Hepatocyte (in vitro differentiated cells): ENCODE results near the gene GOLGA6L10. TPM values are rescaled to one million over a fixed set of nuclear protein-coding genes. Genes with fewer than 3 reads are reported as not detected.
"Not testable (repeated sequence)": the region's sequence is repeated elsewhere in the genome, so short reads cannot be mapped to it uniquely, and the experiment has no call there.

Experiments
- DNase-seq: peaks from one replicate; pipeline ENCODE4 v3.0.0-alpha.2; 2016; ENCODE audit warnings: low spot score
- H2AFZ ChIP-seq: fragments of 200-600 bp; sonication (generic); 2 replicates; pipeline ENCODE4 v1.6.0; 2016; ENCODE audit warnings: antibody characterized with exemption, mild to moderate bottlenecking
- H3K27ac ChIP-seq: fragments of 200-600 bp; sonication (generic); 2 replicates; pipeline ENCODE4 v1.5.1; 2016; ENCODE audit warnings: mild to moderate bottlenecking
- H3K27me3 ChIP-seq: fragments of 200-600 bp; sonication (generic); 2 replicates; pipeline ENCODE4 v1.6.1; 2016
- H3K36me3 ChIP-seq: fragments of 200-600 bp; sonication (generic); replicated peaks from 2 replicates; pipeline ENCODE4 v1.5.1; 2016; ENCODE audit warnings: low read depth; ENCODE audit not compliant: insufficient read depth
- H3K4me1 ChIP-seq: fragments of 200-600 bp; sonication (generic); 2 replicates; pipeline ENCODE4 v1.5.1; 2016; ENCODE audit warnings: mild to moderate bottlenecking, moderate library complexity; ENCODE audit not compliant: insufficient read depth
- H3K4me2 ChIP-seq: fragments of 200-600 bp; sonication (generic); 2 replicates; pipeline ENCODE4 v1.6.0; 2016
- H3K4me3 ChIP-seq: fragments of 200-600 bp; sonication (generic); 2 replicates; pipeline ENCODE4 v1.5.1; 2016; ENCODE audit warnings: mild to moderate bottlenecking
- H3K79me2 ChIP-seq: fragments of 200-600 bp; sonication (generic); 2 replicates; pipeline ENCODE4 v1.6.0; 2017; ENCODE audit warnings: mild to moderate bottlenecking
- H3K9me2 ChIP-seq: fragments of 200-600 bp; sonication (generic); replicated peaks from 2 replicates; pipeline ENCODE4 v1.6.0; 2017; ENCODE audit warnings: mild to moderate bottlenecking; ENCODE audit not compliant: insufficient read depth
- H3K9me3 ChIP-seq: fragments of 200-600 bp; sonication (generic); 2 replicates; pipeline ENCODE4 v1.5.1; 2016; ENCODE audit warnings: low read depth, mild to moderate bottlenecking
- H4K20me1 ChIP-seq: fragments of 200-600 bp; sonication (generic); 2 replicates; pipeline ENCODE4 v1.6.0; 2016; ENCODE audit warnings: mild to moderate bottlenecking; ENCODE audit not compliant: insufficient read depth, poor library complexity, severe bottlenecking
- EZH2 ChIP-seq: fragments of 200-600 bp; sonication (generic); IDR thresholded peaks from 2 replicates; pipeline ENCODE4 v1.6.1; 2016; ENCODE audit warnings: antibody characterized with exemption, mild to moderate bottlenecking, borderline replicate concordance
- EZH2phosphoT487 ChIP-seq: fragments of 200-600 bp; sonication (generic); IDR thresholded peaks from one replicate; pipeline ENCODE4 v1.6.1; 2018; ENCODE audit warnings: antibody characterized with exemption, mild to moderate bottlenecking, low read depth, moderate library complexity; ENCODE audit not compliant: unreplicated experiment, severe bottlenecking
- WGBS: methylation state at CpG from one replicate; pipeline ENCODE4 v1.1.6; 2016; ENCODE audit warnings: low lambda C conversion rate; ENCODE audit errors: missing lambda C conversion rate; 5-methylcytosine and 5-hydroxymethylcytosine counted together
- polyA plus RNA-seq: library from polyadenylated mRNA; unstranded; fragments of >200 nt; fragmentation: Nextera tagmentation; extraction: Ambion mirVana; gene quantifications from 2 replicates; pipeline ENCODE4 v1.2.1, GENCODE V29; 2016
- total RNA-seq: library from RNA; depleted of rRNA; stranded (reverse); fragments of >200 nt; gene quantifications from 2 replicates; pipeline ENCODE4 v1.2.3, GENCODE V29; 2014
- TF ChIP-seq, protein P1 (sequence below): fragments of 200-600 bp; sonication (generic); IDR thresholded peaks from 2 replicates; pipeline ENCODE4 v1.5.1; 2016; ENCODE audit warnings: antibody characterized with exemption, mild to moderate bottlenecking; ENCODE audit not compliant: poor library complexity

The GOLGA6L10 gene
- total and polyA plus RNA-seq, 2 experiments from 2014 or later, result 0.65 to 1.3 TPM

DNA sequence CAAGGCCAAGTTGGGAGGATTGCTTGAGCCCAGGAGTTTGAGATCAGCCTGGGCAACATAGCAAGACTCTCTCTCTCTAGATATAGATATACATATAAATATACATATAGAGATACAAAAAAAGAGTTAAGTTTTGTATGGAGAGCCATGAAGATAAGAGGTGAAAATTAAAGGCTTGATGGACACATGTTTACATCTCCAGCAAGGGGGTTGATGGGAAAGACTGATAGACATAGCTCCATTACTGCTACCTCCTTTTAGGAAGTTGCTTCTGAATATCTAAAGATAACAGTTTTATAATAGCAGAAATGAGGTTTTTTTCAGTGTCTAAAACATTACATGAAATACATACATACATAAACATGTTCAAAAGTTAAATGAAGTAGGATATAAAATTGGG is 37.9 kb upstream of the GOLGA6L10 start:
- not testable (repeated sequence) for H3K27me3 ChIP-seq, H3K4me3 ChIP-seq, H3K4me2 ChIP-seq, H3K9me2 ChIP-seq, H3K79me2 ChIP-seq, H3K27ac ChIP-seq, DNase-seq, H3K36me3 ChIP-seq, H4K20me1 ChIP-seq, H3K4me1 ChIP-seq, H2AFZ ChIP-seq, H3K9me3 ChIP-seq

DNA sequence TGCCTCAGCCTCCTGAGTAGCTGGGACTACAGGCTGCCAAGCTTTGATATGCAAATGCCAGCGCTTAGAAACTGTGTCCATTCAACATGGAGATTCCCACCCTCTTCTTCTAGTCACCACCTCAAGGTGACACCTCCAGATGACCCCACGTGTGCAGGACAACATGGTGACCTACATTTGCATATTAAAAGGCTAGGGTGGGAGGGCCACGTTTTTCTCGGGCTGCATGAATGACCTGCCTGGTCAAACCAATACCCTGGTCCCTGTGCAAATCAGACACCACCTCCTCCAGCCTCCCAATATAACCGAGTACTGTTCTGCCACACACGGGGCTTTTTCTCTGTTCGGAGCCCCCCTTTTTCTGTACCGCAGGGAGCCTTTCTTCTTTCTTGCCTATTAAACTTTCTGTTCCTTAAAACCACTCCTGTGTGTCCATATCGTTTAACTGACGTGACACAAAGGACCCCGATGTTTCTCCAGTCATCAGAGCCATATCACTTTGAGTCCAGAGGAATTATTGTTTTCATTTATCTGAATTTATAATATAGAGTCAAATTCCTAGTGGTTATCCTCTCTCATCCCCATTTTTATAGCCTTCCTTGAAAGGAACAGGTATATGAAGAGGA is 32.2 kb upstream of the GOLGA6L10 start:
- 87% methylated on average over 9 of the region's 11 CpGs for WGBS
- H3K36me3 ChIP-seq, H3K9me2 ChIP-seq, DNase-seq, H3K27me3 ChIP-seq, H3K9me3 ChIP-seq, H3K79me2 ChIP-seq, H3K4me3 ChIP-seq, H4K20me1 ChIP-seq, H3K4me2 ChIP-seq, H2AFZ ChIP-seq, H3K4me1 ChIP-seq, H3K27ac ChIP-seq: not testable (repeated sequence)

DNA sequence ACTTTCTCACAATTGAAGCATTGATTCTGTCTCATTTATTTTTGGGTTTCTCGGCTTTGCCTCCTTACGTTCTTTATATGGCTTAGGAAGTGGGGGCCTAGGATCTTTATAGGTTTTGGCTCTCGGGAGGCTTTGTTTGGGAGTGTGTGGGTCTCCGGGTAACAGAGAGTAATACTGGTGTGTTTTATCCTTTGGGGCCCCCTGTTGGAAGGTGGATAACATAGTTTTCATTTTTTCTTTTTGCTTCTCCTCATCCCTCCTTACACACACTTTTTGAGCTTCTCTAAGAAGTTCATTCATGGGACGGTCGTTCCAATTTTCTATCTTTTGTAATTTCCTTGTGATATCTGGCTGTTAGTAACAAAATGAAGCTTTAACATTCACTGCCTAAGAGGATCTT is 30.3 kb upstream of the GOLGA6L10 start:
- not testable (repeated sequence) for H4K20me1 ChIP-seq, H3K4me1 ChIP-seq, H3K9me3 ChIP-seq, H3K4me3 ChIP-seq, DNase-seq, H3K27ac ChIP-seq, H3K9me2 ChIP-seq, H3K27me3 ChIP-seq, H3K79me2 ChIP-seq, H2AFZ ChIP-seq, H3K36me3 ChIP-seq, H3K4me2 ChIP-seq
- 86% methylated on average over 6 of the region's 6 CpGs for WGBS

DNA sequence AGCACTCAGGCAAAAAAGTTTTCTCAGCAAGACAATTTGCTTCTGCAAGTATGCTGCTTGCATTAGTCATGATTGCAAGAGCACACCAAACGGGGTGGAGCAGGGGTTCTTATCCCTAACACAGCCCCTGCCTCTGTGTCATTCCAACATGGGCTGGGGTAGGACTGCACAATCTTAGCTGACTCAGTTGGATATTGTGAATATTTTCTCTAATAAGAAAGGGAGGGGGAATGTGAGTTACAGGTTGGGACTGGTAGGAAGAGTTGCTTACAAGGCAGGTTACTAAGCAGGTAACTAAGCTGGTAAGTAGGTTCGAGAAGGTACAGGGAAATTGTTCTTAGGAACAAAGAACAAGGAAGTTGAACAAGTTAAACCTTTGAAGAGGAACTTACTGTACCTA is 24.4 kb upstream of the GOLGA6L10 start:
- peak; percentile 4 for DNase-seq
- H4K20me1 ChIP-seq, H3K79me2 ChIP-seq, H3K4me1 ChIP-seq, H3K27me3 ChIP-seq, H3K4me3 ChIP-seq, H3K9me3 ChIP-seq, H3K36me3 ChIP-seq, H2AFZ ChIP-seq, H3K9me2 ChIP-seq, H3K27ac ChIP-seq: not testable (repeated sequence)
- WGBS, result 51% methylated on average over 2 of the region's 2 CpGs
- H3K4me2 ChIP-seq, result peak overlapping the region; percentile 52

DNA sequence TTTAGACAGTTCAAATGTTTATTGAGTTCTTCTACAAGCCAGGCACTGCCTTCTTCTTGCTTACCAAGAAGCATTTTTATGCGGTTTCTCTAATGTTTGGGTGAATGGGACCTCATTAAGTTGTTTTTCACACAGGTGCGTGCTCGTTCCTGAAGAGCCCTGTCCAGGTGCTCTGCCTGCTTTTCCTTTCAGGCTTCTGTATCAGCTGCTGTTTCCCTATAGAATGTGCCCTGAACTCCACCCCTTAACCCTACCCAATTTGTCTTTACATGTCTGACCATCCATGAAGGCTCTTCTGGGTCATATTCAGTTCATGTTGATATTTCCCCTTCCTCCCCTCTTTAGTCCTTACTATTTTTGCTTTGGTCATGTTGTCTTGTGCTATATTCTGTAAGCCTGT is 22.4 kb upstream of the GOLGA6L10 start:
- DNase-seq, result no peak
- peaks cover 8% of the 10 kb centered on the region for H3K79me2 ChIP-seq
- no peaks in the 10 kb centered on the region for H4K20me1 ChIP-seq
- WGBS, result 73% methylated on average over 3 of the region's 3 CpGs
- H2AFZ ChIP-seq, result no peak overlapping the region
- H3K4me2 ChIP-seq, result no peak overlapping the region
- no peaks in the 10 kb centered on the region for H3K27me3 ChIP-seq
- no peaks in the 10 kb centered on the region for H3K9me2 ChIP-seq
- no peaks in the 10 kb centered on the region for H3K9me3 ChIP-seq
- H3K36me3 ChIP-seq, result no peaks in the 10 kb centered on the region
- TF ChIP-seq EZH2phosphoT487 (no peak), EZH2 (no peak)
- TF ChIP-seq, protein P1, sequence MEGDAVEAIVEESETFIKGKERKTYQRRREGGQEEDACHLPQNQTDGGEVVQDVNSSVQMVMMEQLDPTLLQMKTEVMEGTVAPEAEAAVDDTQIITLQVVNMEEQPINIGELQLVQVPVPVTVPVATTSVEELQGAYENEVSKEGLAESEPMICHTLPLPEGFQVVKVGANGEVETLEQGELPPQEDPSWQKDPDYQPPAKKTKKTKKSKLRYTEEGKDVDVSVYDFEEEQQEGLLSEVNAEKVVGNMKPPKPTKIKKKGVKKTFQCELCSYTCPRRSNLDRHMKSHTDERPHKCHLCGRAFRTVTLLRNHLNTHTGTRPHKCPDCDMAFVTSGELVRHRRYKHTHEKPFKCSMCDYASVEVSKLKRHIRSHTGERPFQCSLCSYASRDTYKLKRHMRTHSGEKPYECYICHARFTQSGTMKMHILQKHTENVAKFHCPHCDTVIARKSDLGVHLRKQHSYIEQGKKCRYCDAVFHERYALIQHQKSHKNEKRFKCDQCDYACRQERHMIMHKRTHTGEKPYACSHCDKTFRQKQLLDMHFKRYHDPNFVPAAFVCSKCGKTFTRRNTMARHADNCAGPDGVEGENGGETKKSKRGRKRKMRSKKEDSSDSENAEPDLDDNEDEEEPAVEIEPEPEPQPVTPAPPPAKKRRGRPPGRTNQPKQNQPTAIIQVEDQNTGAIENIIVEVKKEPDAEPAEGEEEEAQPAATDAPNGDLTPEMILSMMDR, result no peak
- no peak overlapping the region for H3K4me3 ChIP-seq
- H3K27ac ChIP-seq, result no peak overlapping the region
- H3K4me1 ChIP-seq, result peaks cover 3% of the 10 kb centered on the region

DNA sequence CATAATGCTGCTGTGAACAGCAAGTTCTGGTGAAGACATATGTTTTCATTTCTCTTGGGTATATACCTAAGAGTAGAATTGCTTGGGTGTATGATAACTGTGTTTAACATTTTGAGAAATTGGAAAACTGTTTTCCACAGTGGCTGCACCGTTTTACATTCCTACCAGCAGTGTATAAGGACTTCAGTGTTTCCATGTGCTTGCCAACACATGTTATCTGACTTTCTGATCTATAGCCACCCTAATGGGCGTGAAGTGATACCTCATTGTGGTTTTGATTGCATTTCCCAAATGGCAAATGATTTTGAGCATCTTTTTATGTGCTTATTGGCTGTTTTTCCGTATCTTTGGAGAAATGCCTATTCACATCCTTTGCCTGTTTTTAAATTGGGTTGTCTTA is 18.5 kb upstream of the GOLGA6L10 start:
- 67% methylated on average over 2 of the region's 3 CpGs for WGBS
- not testable (repeated sequence) for H4K20me1 ChIP-seq, H3K27ac ChIP-seq

More for the DNA sequence above, 18.5 kb upstream of the GOLGA6L10 start:
- not testable (repeated sequence) for H3K79me2 ChIP-seq, H3K36me3 ChIP-seq, H3K4me1 ChIP-seq, H3K9me2 ChIP-seq, H3K27me3 ChIP-seq, H3K4me2 ChIP-seq, DNase-seq, H3K9me3 ChIP-seq, H2AFZ ChIP-seq, H3K4me3 ChIP-seq
